Upper lobe of left lung (tissue), 6 donors: ENCODE measurements around the gene DAPK3. TPM values are rescaled to one million over a fixed set of nuclear protein-coding genes. Genes with fewer than 3 reads are reported as not detected.
"Not testable (repeated sequence)": the region's sequence is repeated elsewhere in the genome, so short reads cannot be mapped to it uniquely, and the experiment has no call there.

ENCODE experiments used
- ATAC-seq, 2 donors: fragments of 200-7000 bp; cut with Tn5 transposase; one replicate each; pipeline ENCODE4 v1.9.1; 2022; ENCODE audit warnings: mild to moderate bottlenecking in 2 of 2, moderate library complexity in 2 of 2; ENCODE audit not compliant: low FRiP score in 2 of 2
- DNase-seq, 2 donors: peaks; one replicate each; pipeline ENCODE4 v3.0.0-alpha.2; 2019 to 2020
- H3K27ac ChIP-seq, 4 donors: fragments of 200-600 bp; sonication (generic); one replicate each; pipeline ENCODE4 v1.5.1; 2016 to 2019
- H3K27me3 ChIP-seq, 4 donors: fragments of 200-600 bp; sonication (generic); one replicate each; pipeline ENCODE4 v1.5.1; 2017 to 2019
- H3K36me3 ChIP-seq, 4 donors: fragments of 200-600 bp; sonication (generic); one replicate each; pipeline ENCODE4 v1.5.1; 2016 to 2019
- H3K4me1 ChIP-seq, 4 donors: fragments of 200-600 bp; sonication (generic); one replicate each; pipeline ENCODE4 v1.5.1; 2018 to 2019
- H3K4me3 ChIP-seq, 4 donors: fragments of 200-600 bp; sonication (generic); one replicate each; pipeline ENCODE4 v1.5.1; 2017 to 2019; ENCODE audit warnings: mild to moderate bottlenecking in 2 of 4, moderate library complexity in 1 of 4
- H3K9me3 ChIP-seq, 4 donors: fragments of 200-600 bp; sonication (generic); one replicate each; pipeline ENCODE4 v1.5.1; 2018 to 2019
- CTCF ChIP-seq, 6 experiments: fragments of 450-650 bp in 4 of 6; fragments of 200-600 bp in 2 of 6; sonication (generic) in 2 of 6; IDR thresholded peaks; one replicate each; pipeline ENCODE4 v1.5.1; 2016 to 2019; ENCODE audit warnings: antibody characterized with exemption in 6 of 6
- EP300 ChIP-seq, 4 donors: sonication (generic); formaldehyde crosslinking; IDR thresholded peaks; one replicate each; pipeline ENCODE4 v1.5.1; 2017; ENCODE audit warnings: antibody characterized with exemption in 4 of 4, control low read depth in 2 of 4
- POLR2A ChIP-seq, 4 donors: fragments of 450-650 bp; IDR thresholded peaks; one replicate each; pipeline ENCODE4 v1.5.1; 2016 to 2017; ENCODE audit warnings: antibody characterized with exemption in 4 of 4, mild to moderate bottlenecking in 2 of 4
- POLR2AphosphoS5 ChIP-seq, 2 donors: sonication (generic); formaldehyde crosslinking; IDR thresholded peaks; one replicate each; pipeline ENCODE4 v1.5.1; 2017; ENCODE audit warnings: antibody characterized with exemption in 2 of 2
- WGBS, 2 donors: methylation state at CpG; one replicate each; pipeline ENCODE4 v1.1.5; 2017 to 2018; 5-methylcytosine and 5-hydroxymethylcytosine counted together
- total RNA-seq, 6 donors: library from RNA; depleted of rRNA in 4 of 6; stranded (reverse); fragments of >200 nt in 4 of 6; gene quantifications; one replicate each; pipeline versions ENCODE4 v1.1.0 to v1.2.1, GENCODE V29; 2016 to 2021
- donor health status: DM: no; HTN: no; CAD: no; lungs with moderate emphysema.
- donor health status: DM: no; HTN: yes; CAD: no; lungs with severe emphysema.

The DAPK3 gene
- total RNA-seq, 6 donors from 2014 or later, result 54.3 to 107 (median 80.6) TPM

- WGBS, 2 donors, result 85 to 93% methylated on average over 9 to 15 of the region's 20 CpGs
- DNase-seq (peak in 1 of 2 donors; percentile 48), ATAC-seq (peak in 1 of 2 donors; percentile 14)
- TF ChIP-seq POLR2AphosphoS5 (IDR thresholded peaks at IDR 0.05) (no peak), EP300 (IDR thresholded peaks at IDR 0.05) (no peak), CTCF (IDR thresholded peaks at IDR 0.05) (no peak), POLR2A (IDR thresholded peaks at IDR 0.05) (no peak)
- peaks cover 42 to 58% (median 49%) of the 10 kb centered on the region in 4 donors for H3K4me1 ChIP-seq
- H3K9me3 ChIP-seq, result no peaks in the 10 kb centered on the region
- H3K36me3 ChIP-seq, result peaks cover 10 to 57% (median 31%) of the 10 kb centered on the region in 4 donors
- H3K4me3 ChIP-seq, result no peak overlapping the region
- H3K27me3 ChIP-seq, result no peaks in the 10 kb centered on the region
- H3K27ac ChIP-seq, result peak overlapping the region in 2 of 4 donors; percentile 48 to 76
Observed at GRCh38 chr19:4013886-4014540, 43.1 kb upstream of the DAPK3 start.

- H3K36me3 ChIP-seq, result peaks cover 10 to 53% (median 27%) of the 10 kb centered on the region in 4 donors
- H3K4me1 ChIP-seq, result peaks cover 47 to 67% (median 56%) of the 10 kb centered on the region in 4 donors
Observed at GRCh38 chr19:4012975-4013634, 42.2 kb upstream of the DAPK3 start.

GRCh38 chr19:4012092-4012974, 41.4 kb upstream of the DAPK3 start:
- TF ChIP-seq POLR2A (IDR thresholded peaks at IDR 0.05) (no peak), EP300 (IDR thresholded peaks at IDR 0.05) (no peak), POLR2AphosphoS5 (IDR thresholded peaks at IDR 0.05) (no peak), CTCF (IDR thresholded peaks at IDR 0.05) (no peak)
- peak overlapping the region in 2 of 4 donors; percentile 13 to 17 for H3K27ac ChIP-seq
- WGBS, 2 donors, result 78 to 79% methylated on average over 23 to 27 of the region's 27 CpGs
- peaks cover 10 to 50% (median 26%) of the 10 kb centered on the region in 4 donors for H3K36me3 ChIP-seq
- H3K27me3 ChIP-seq, result no peaks in the 10 kb centered on the region
- H3K9me3 ChIP-seq, result no peaks in the 10 kb centered on the region
- ATAC-seq (no peak), DNase-seq (peak in 1 of 2 donors; percentile 67)
- H3K4me1 ChIP-seq, result peaks cover 47 to 69% (median 56%) of the 10 kb centered on the region in 4 donors
- H3K4me3 ChIP-seq, result no peak overlapping the region

More at GRCh38 chr19:4012975-4013634, 42.2 kb upstream of the DAPK3 start:
- 94 to 100% methylated on average over 2 to 33 of the region's 33 CpGs for WGBS, 2 donors
- Histone ChIP-seq H3K27ac (no peak overlapping the region), H3K4me3 (no peak overlapping the region), H3K9me3 (no peaks in the 10 kb centered on the region), H3K27me3 (no peaks in the 10 kb centered on the region)
- no peak for TF ChIP-seq POLR2AphosphoS5 (IDR thresholded peaks at IDR 0.05)
- no peak for TF ChIP-seq POLR2A (IDR thresholded peaks at IDR 0.05)
- no peak for TF ChIP-seq CTCF (IDR thresholded peaks at IDR 0.05)
- TF ChIP-seq EP300 (IDR thresholded peaks at IDR 0.05), result no peak
- DNase-seq (peak in 1 of 2 donors; percentile 72), ATAC-seq (no peak)

- not testable (repeated sequence) for ATAC-seq, H3K4me3 ChIP-seq, H3K27ac ChIP-seq, DNase-seq, H3K9me3 ChIP-seq, H3K27me3 ChIP-seq
- H3K4me1 ChIP-seq, result peaks cover 51 to 75% (median 61%) of the 10 kb centered on the region in 4 donors
- H3K36me3 ChIP-seq, result peaks cover 10 to 41% (median 22%) of the 10 kb centered on the region in 4 donors
- WGBS, 2 donors, result 83 to 96% methylated on average over 2 to 5 of the region's 6 CpGs
Observed at GRCh38 chr19:4011430-4011829, 40.5 kb upstream of the DAPK3 start.

- Histone ChIP-seq H3K27me3 (no peaks in the 10 kb centered on the region), H3K4me1 (peaks cover 49 to 75% (median 61%) of the 10 kb centered on the region in 4 donors), H3K27ac (no peak overlapping the region), H3K4me3 (no peak overlapping the region), H3K9me3 (no peaks in the 10 kb centered on the region), H3K36me3 (peaks cover 10 to 34% (median 20%) of the 10 kb centered on the region in 4 donors)
- 74 to 91% methylated on average over 9 to 14 of the region's 14 CpGs for WGBS, 2 donors
- DNase-seq (no peak), ATAC-seq (no peak)
- TF ChIP-seq POLR2AphosphoS5 (IDR thresholded peaks at IDR 0.05) (no peak), EP300 (IDR thresholded peaks at IDR 0.05) (no peak), CTCF (IDR thresholded peaks at IDR 0.05) (no peak), POLR2A (IDR thresholded peaks at IDR 0.05) (no peak)
Observed at GRCh38 chr19:4010808-4011110, 39.9 kb upstream of the DAPK3 start.
